Small intestine (tissue), 7 donors: ENCODE data around the gene NLRX1. TPM values are rescaled to one million over a fixed set of nuclear protein-coding genes. Genes with fewer than 3 reads are reported as not detected.
"Not testable (repeated sequence)": the region's sequence is repeated elsewhere in the genome, so short reads cannot be mapped to it uniquely, and the experiment has no call there.

Experiments
- DNase-seq, 2 donors: peaks; one replicate each; pipeline versions ENCODE4 v3.0.0 to v3.0.0-alpha.2; 2013
- FAIRE-seq: peaks from 2 replicates; lab custom pipeline; 2012; peaks lifted over from hg19 to GRCh38; lab: Jason Lieb, UNC
- H3K27ac ChIP-seq, 3 donors: one replicate each; pipeline ENCODE4 v1.5.1; 2013; ENCODE audit warnings: low read length in 2 of 3, mild to moderate bottlenecking in 2 of 3, control low read depth in 1 of 3, inconsistent platforms in 1 of 3, low read depth in 1 of 3, moderate library complexity in 1 of 3
- H3K27me3 ChIP-seq, 3 donors: one replicate each; pipeline ENCODE4 v1.6.1; 2013; ENCODE audit warnings: low read length in 3 of 3, inconsistent platforms in 1 of 3; ENCODE audit not compliant: control insufficient read depth in 3 of 3, insufficient read depth in 3 of 3
- H3K36me3 ChIP-seq, 3 donors: one replicate each; pipeline ENCODE4 v1.6.1; 2013; ENCODE audit warnings: low read length in 3 of 3, inconsistent platforms in 1 of 3, low read depth in 1 of 3, mild to moderate bottlenecking in 1 of 3, moderate library complexity in 1 of 3; ENCODE audit not compliant: control insufficient read depth in 3 of 3, insufficient read depth in 2 of 3
- H3K4me1 ChIP-seq, 3 donors: one replicate each; pipeline ENCODE4 v1.6.1; 2013; ENCODE audit warnings: low read length in 2 of 3, inconsistent platforms in 1 of 3, low read depth in 1 of 3, mild to moderate bottlenecking in 1 of 3, moderate library complexity in 1 of 3; ENCODE audit not compliant: control insufficient read depth in 3 of 3, insufficient read depth in 2 of 3
- H3K4me3 ChIP-seq, 3 donors: one replicate each; pipeline ENCODE4 v1.5.1; 2013; ENCODE audit warnings: low read length in 3 of 3, control low read depth in 1 of 3, inconsistent platforms in 1 of 3, low read depth in 1 of 3, mild to moderate bottlenecking in 1 of 3, moderate library complexity in 1 of 3
- H3K9me3 ChIP-seq, 2 donors: one replicate each; pipeline ENCODE4 v1.6.1; 2013; ENCODE audit warnings: low read depth in 1 of 2, low read length in 1 of 2; ENCODE audit not compliant: control insufficient read depth in 2 of 2, insufficient read depth in 1 of 2
- whole genome bisulfite sequencing, 3 donors: extraction: QIAGEN DNeasy Blood & Tissue Kit; methylation state at CpG; one replicate each; pipeline ENCODE4 v1.1.7; 2013; 5-methylcytosine and 5-hydroxymethylcytosine counted together
- polyA plus RNA-seq, 4 donors: library from polyadenylated mRNA; stranded (reverse) in 3 of 4; unstranded in 1 of 4; fragments of 200-250 nt in 3 of 4; fragments of 120-200 nt in 1 of 4; gene quantifications; one replicate each; pipeline versions ENCODE4 v1.2.1 to v1.2.3, GENCODE V29; 2013
- donor health status: healthy with polysubstance abuse.
- donor health status: control.
- donor health status: control.
- donor health status: Bipolar disorder and iron deficiency.
- donor health status: healthy.

NLRX1 gene
- polyA plus RNA-seq, 4 donors = 3.5 to 13.0 (median 6.6) TPM

GRCh38 chr11:119184399-119184798 lies 15.9 kb downstream of the NLRX1 start:
- FAIRE-seq, H3K9me3 ChIP-seq, DNase-seq, H3K4me3 ChIP-seq, H3K27me3 ChIP-seq, H3K27ac ChIP-seq: not testable (repeated sequence)
- 61 to 74% (median 73%) methylated on average over 9 of the region's 9 CpGs for WGBS, 3 donors
- peaks cover 0 to 57% (median 0%) of the 10 kb centered on the region in 3 donors for H3K36me3 ChIP-seq
- peaks cover 0 to 34% (median 2%) of the 10 kb centered on the region in 3 donors for H3K4me1 ChIP-seq

GRCh38 chr11:119185981-119186634 lies 17.6 kb downstream of the NLRX1 start:
- Histone ChIP-seq H3K4me3 (peak overlapping the region in 2 of 3 donors; percentile 51 to 54), H3K36me3 (peaks cover 0 to 57% (median 0%) of the 10 kb centered on the region in 3 donors), H3K4me1 (peaks cover 0 to 38% (median 4%) of the 10 kb centered on the region in 3 donors), H3K9me3 (no peaks in the 10 kb centered on the region), H3K27ac (peak overlapping the region; percentile 12 to 62 (median 56)), H3K27me3 (no peaks in the 10 kb centered on the region)
- FAIRE-seq = no peak
- peak in 1 of 2 donors; percentile 55 for DNase-seq
- 14 to 45% (median 21%) methylated on average over 12 to 15 of the region's 15 CpGs for WGBS, 3 donors

- H3K4me3 ChIP-seq = peak overlapping the region in 1 of 3 donors; percentile 1
- no peak for FAIRE-seq
- no peaks in the 10 kb centered on the region for H3K9me3 ChIP-seq
Measured at GRCh38 chr11:119187123-119187892, 18.8 kb downstream of the NLRX1 start.

GRCh38 chr11:119188067-119188466 lies 19.5 kb downstream of the NLRX1 start:
- DNase-seq (no peak), FAIRE-seq (no peak)
- Histone ChIP-seq H3K4me1 (peaks cover 0 to 38% (median 4%) of the 10 kb centered on the region in 3 donors), H3K4me3 (no peak overlapping the region), H3K36me3 (peaks cover 0 to 47% (median 0%) of the 10 kb centered on the region in 3 donors), H3K27ac (no peak overlapping the region), H3K9me3 (no peaks in the 10 kb centered on the region), H3K27me3 (no peaks in the 10 kb centered on the region)
- WGBS, 3 donors = 80 to 88% (median 84%) methylated on average over 11 of the region's 11 CpGs

More at GRCh38 chr11:119187123-119187892, 18.8 kb downstream of the NLRX1 start:
- H3K4me1 ChIP-seq = peaks cover 0 to 38% (median 4%) of the 10 kb centered on the region in 3 donors
- H3K27me3 ChIP-seq = no peaks in the 10 kb centered on the region
- 64 to 79% (median 79%) methylated on average over 21 of the region's 21 CpGs for WGBS, 3 donors
- H3K36me3 ChIP-seq = peaks cover 0 to 51% (median 0%) of the 10 kb centered on the region in 3 donors
- H3K27ac ChIP-seq = no peak overlapping the region
- no peak for DNase-seq

- no peaks in the 10 kb centered on the region for H3K9me3 ChIP-seq
- peaks cover 0 to 43% (median 0%) of the 10 kb centered on the region in 3 donors for H3K36me3 ChIP-seq
- H3K4me3 ChIP-seq = no peak overlapping the region
- DNase-seq (no peak), FAIRE-seq (no peak)
- H3K27ac ChIP-seq = no peak overlapping the region
- 61 to 77% (median 76%) methylated on average over 8 of the region's 8 CpGs for WGBS, 3 donors
- peaks cover 0 to 38% (median 4%) of the 10 kb centered on the region in 3 donors for H3K4me1 ChIP-seq
- no peaks in the 10 kb centered on the region for H3K27me3 ChIP-seq
Measured at GRCh38 chr11:119188887-119189286, 20.4 kb downstream of the NLRX1 start.

- H3K9me3 ChIP-seq = no peaks in the 10 kb centered on the region
- peaks cover 0 to 38% (median 4%) of the 10 kb centered on the region in 3 donors for H3K4me1 ChIP-seq
- DNase-seq = peak in 1 of 2 donors; percentile 22
- no peak for FAIRE-seq
- H3K36me3 ChIP-seq = peaks cover 0 to 41% (median 0%) of the 10 kb centered on the region in 3 donors
- H3K4me3 ChIP-seq = no peak overlapping the region
- no peaks in the 10 kb centered on the region for H3K27me3 ChIP-seq
- no peak overlapping the region for H3K27ac ChIP-seq
- 52 to 73% (median 69%) methylated on average over 3 to 4 of the region's 4 CpGs for WGBS, 3 donors
Measured at GRCh38 chr11:119189393-119189792, 20.9 kb downstream of the NLRX1 start.

- H3K27me3 ChIP-seq = no peaks in the 10 kb centered on the region
- 83 to 87% (median 85%) methylated on average over 9 of the region's 9 CpGs for WGBS, 3 donors
- DNase-seq (no peak), FAIRE-seq (no peak)
- H3K4me1 ChIP-seq = peaks cover 0 to 35% (median 4%) of the 10 kb centered on the region in 3 donors
- H3K4me3 ChIP-seq = no peak overlapping the region
- no peaks in the 10 kb centered on the region for H3K9me3 ChIP-seq
- H3K27ac ChIP-seq = peak overlapping the region in 1 of 3 donors; percentile 8
- peaks cover 0 to 41% (median 0%) of the 10 kb centered on the region in 3 donors for H3K36me3 ChIP-seq
Measured at GRCh38 chr11:119190531-119190930, 22.0 kb downstream of the NLRX1 start.

GRCh38 chr11:119191265-119191664 lies 22.7 kb downstream of the NLRX1 start:
- H3K27ac ChIP-seq, H3K4me3 ChIP-seq, H3K27me3 ChIP-seq, FAIRE-seq, H3K9me3 ChIP-seq: not testable (repeated sequence)
- WGBS, 3 donors = 60 to 83% (median 77%) methylated on average over 14 of the region's 14 CpGs
- DNase-seq = peak in 1 of 2 donors; percentile 62
- peaks cover 0 to 31% (median 4%) of the 10 kb centered on the region in 3 donors for H3K4me1 ChIP-seq
- H3K36me3 ChIP-seq = peaks cover 0 to 41% (median 0%) of the 10 kb centered on the region in 3 donors
